Activated CD4-positive, alpha-beta T cell treated with anti-CD3 and anti-CD28 coated beads, Interleukin-2, Interleukin-6, amounts not matched to agents 100 ng/mL and 50 ng/mL, durations not matched to agents 16 hours and 8 hours (primary cell): ENCODE measurements around the gene SLC38A2.

Experiments
- DNase-seq: peaks from one replicate; pipeline ENCODE4 v3.0.0-alpha.2; 2020

The SLC38A2 gene

GRCh38 chr12:46373301-46374296, 1.0 kb upstream of the SLC38A2 start:
- DNase-seq = peak; percentile 64

- DNase-seq = peak; percentile 65
Observed at GRCh38 chr12:46371718-46372543, 642 bp downstream of the SLC38A2 start.

GRCh38 chr12:46370792-46371717, 1.5 kb downstream of the SLC38A2 start:
- DNase-seq = peak; percentile 95

GRCh38 chr12:46370380-46370734, 2.2 kb downstream of the SLC38A2 start:
- DNase-seq = no peak

GRCh38 chr12:46369474-46370379, 2.8 kb downstream of the SLC38A2 start:
- DNase-seq = no peak

GRCh38 chr12:46369095-46369473, 3.5 kb downstream of the SLC38A2 start:
- no peak for DNase-seq

GRCh38 chr12:46368684-46369083, 3.9 kb downstream of the SLC38A2 start:
- DNase-seq = no peak

- DNase-seq = no peak
Observed at GRCh38 chr12:46368138-46368537, 4.4 kb downstream of the SLC38A2 start.

- DNase-seq = no peak
Observed at GRCh38 chr12:46367351-46368029, 5.1 kb downstream of the SLC38A2 start.

- DNase-seq = no peak
Observed at GRCh38 chr12:46366771-46367170, 5.8 kb downstream of the SLC38A2 start.

- DNase-seq = no peak
Observed at GRCh38 chr12:46365951-46366379, 6.6 kb downstream of the SLC38A2 start.

- DNase-seq = no peak
Observed at GRCh38 chr12:46364777-46365580, 7.6 kb downstream of the SLC38A2 start.

- no peak for DNase-seq
Observed at GRCh38 chr12:46364300-46364696, 8.3 kb downstream of the SLC38A2 start.

- DNase-seq = no peak
Observed at GRCh38 chr12:46363582-46364299, 8.8 kb downstream of the SLC38A2 start.

GRCh38 chr12:46362895-46363581, 9.5 kb downstream of the SLC38A2 start:
- DNase-seq = no peak

- DNase-seq = no peak
Observed at GRCh38 chr12:46361667-46362034, 10.9 kb downstream of the SLC38A2 start.

- DNase-seq = peak; percentile 17
Observed at GRCh38 chr12:46360908-46361666, 11.5 kb downstream of the SLC38A2 start.

- DNase-seq = no peak
Observed at GRCh38 chr12:46360370-46360769, 12.2 kb downstream of the SLC38A2 start.
